CD4-positive, alpha-beta T cell treated with Interleukin-6 for 4 hours (primary cell): Measurements from ENCODE around the gene LPIN1.
"Not testable (repeated sequence)": the region's sequence is repeated elsewhere in the genome, so short reads cannot be mapped to it uniquely, and the experiment has no call there.

Experiments
- DNase-seq: peaks from one replicate; pipeline ENCODE4 v3.0.0-alpha.2; 2020; ENCODE audit warnings: mixed read lengths

Gene LPIN1

GRCh38 chr2:11786592-11786991 is 40.2 kb downstream of the LPIN1 start:
- DNase-seq, result no peak

DNA sequence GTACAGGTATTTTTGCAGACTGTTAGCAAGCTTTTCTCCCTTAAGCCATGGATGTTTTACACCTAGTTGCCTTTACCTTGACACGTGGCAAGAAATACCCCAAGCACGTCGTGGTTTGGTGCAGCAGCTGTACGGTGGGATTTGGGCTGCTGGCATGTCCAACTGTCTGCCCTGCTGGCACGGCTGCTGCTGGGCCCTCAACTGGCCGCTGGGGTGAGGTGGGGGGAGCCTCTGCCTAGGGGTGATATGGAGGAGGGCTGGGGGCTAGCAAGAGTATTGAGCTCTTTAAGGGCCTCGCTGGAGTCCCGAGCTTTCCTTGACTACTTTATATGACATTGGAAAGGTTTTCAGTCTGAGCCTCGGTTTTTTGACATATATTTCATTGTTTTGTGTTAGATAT is 41.6 kb downstream of the LPIN1 start:
- no peak for DNase-seq

GRCh38 chr2:11788461-11789124 is 42.2 kb downstream of the LPIN1 start:
- DNase-seq, result no peak

- no peak for DNase-seq
Observed at GRCh38 chr2:11789243-11789642, 42.8 kb downstream of the LPIN1 start.

- DNase-seq, result no peak
Observed at GRCh38 chr2:11790228-11790627, 43.8 kb downstream of the LPIN1 start.

DNA sequence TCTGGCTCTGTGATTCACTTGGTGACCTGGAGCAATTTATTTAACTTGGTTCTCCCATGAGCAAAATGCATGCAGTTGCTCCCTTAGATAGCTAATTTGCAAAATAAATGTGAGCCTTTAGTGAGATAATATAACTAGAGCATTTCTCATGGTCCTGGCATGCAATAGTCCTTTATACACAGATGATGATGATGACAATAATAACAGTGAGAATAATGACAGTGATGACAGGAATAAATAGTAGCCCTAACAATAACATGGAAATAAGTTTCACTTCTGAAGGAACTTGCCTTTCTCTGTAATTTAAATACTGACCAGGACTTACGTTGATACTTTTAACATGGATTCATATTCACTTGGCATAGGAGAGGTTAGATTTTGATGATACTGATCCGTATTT is 49.2 kb downstream of the LPIN1 start:
- DNase-seq, result no peak

DNA sequence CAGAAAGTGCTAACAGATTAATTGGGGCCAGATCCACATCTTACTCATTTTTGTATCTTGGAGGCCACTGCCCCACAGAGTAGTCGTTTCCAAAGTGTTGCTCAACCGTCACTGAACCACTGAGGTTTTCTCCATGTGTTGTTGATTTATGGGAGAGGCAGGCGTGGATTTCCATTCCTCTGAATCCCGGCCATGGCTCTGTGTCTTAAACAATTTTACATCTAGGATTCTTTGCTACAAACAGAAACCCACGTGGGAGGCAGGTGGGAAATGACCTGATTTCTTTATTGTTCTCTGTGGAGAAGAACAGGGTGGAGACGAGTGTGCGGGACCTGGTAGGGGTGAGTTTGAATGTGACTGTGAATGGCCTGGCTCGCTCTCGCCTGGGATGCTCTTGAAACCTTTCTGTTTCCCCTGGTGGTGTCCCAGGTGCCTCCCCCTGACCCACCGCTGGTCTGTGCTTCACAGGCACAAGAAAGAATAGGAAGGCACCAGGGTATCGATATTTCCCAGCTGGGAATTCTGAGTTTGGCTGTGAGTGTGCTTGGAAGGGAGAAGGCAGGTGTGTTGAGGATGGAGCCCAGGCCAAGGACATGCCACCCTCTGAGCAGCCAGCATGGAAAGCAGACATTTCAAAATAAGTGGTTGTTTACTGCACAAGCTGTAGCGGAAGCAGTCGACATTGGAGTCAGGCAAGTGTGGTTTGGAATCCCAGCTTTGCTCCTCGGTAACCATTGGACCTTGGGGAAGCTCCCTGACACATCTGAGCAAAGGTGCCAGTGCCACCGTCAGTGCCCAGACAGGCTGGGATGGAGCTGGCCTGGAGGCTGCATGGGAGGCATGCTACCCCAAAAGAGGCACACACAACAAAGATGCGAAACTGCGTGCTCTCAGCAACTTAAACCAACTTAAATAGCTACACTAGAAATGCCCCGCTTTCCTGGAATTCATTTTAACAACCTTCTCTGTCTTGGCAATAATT is 50.0 kb downstream of the LPIN1 start:
- DNase-seq, result no peak

- DNase-seq, result no peak
Observed at GRCh38 chr2:11797846-11798245, 51.4 kb downstream of the LPIN1 start.

GRCh38 chr2:11798701-11799435 is 52.4 kb downstream of the LPIN1 start:
- no peak for DNase-seq

DNA sequence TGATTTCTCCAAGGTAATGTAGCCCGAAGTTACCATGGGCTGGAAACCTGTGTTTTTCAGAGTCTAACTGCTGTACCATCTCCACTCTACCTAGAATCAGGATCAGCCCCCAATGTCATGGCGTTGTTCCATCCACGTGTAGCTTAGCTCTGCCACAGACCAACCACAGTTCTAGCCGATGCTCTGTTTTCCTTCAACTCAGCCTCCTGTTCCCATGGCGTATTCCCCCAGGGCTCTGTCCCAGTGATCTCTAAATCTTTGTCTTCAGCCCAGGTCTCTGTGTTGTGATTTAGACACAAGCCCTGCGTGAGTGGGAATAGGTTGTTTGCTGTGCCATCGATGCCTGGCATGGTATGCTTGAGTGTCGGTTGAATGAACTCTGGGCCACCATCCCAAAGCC is 53.4 kb downstream of the LPIN1 start:
- no peak for DNase-seq

- no peak for DNase-seq
Observed at GRCh38 chr2:11802782-11803191, 56.4 kb downstream of the LPIN1 start.

DNA sequence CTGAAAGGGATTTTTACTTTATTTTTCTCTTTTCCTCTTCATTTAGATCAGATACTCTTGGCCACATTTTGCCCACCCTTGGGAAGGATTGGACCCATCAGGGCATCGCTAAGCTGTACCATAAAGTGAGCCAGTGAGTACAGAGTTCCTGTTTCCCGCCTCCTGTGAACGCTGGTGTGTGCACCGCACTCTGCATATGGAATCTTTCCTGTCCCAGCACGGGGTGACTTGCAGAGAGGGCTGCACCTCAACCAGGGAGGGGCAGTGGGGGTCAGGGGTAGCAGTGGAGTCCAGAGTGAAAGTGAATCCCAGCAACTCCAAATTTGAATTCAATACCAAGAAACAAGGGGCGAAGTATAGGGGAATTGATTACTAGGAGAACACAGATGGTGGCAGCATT is 58.6 kb downstream of the LPIN1 start:
- no peak for DNase-seq

GRCh38 chr2:11805920-11806319 is 59.5 kb downstream of the LPIN1 start:
- no peak for DNase-seq

GRCh38 chr2:11807156-11808015 is 61.0 kb downstream of the LPIN1 start:
- DNase-seq, result no peak

- DNase-seq, result no peak
Observed at GRCh38 chr2:11808016-11808400, 61.6 kb downstream of the LPIN1 start.

GRCh38 chr2:11809586-11810236 is 63.3 kb downstream of the LPIN1 start:
- no peak for DNase-seq

DNA sequence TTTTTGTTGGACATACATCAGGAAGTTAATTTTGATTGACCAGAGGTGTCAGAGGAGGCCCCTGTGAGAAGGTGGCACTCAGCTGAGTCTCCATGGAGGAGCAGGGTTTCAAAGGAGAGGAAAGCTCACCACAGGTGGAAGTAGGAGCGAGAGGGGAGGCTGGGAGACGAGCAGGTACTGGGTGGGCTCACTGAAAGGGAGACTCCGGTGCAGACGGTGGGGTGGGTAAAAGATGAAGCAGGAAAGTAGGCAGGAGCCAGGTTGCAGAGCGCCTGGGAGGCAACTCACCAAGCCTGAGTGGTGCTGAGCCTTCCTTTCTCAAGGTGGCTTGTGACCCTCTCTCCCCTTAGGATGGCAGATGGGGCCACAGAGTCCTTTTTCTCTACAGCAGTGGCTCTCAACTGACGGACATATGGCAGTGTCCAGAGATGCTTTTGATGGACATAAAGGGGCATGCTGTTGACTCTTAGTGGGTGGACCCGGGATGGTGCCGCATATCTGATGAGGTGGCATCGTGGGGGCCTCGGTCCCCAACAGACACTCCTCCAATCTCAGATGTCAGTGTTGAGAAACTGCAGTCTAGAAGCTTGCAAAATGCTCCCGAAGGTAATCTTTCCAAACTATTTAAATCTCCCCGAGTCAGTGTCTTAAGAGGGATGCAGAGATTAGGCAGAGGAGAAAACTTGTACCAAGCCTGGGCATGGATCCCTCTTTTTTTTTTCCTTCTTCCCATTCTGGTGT is 64.0 kb downstream of the LPIN1 start:
- no peak for DNase-seq

DNA sequence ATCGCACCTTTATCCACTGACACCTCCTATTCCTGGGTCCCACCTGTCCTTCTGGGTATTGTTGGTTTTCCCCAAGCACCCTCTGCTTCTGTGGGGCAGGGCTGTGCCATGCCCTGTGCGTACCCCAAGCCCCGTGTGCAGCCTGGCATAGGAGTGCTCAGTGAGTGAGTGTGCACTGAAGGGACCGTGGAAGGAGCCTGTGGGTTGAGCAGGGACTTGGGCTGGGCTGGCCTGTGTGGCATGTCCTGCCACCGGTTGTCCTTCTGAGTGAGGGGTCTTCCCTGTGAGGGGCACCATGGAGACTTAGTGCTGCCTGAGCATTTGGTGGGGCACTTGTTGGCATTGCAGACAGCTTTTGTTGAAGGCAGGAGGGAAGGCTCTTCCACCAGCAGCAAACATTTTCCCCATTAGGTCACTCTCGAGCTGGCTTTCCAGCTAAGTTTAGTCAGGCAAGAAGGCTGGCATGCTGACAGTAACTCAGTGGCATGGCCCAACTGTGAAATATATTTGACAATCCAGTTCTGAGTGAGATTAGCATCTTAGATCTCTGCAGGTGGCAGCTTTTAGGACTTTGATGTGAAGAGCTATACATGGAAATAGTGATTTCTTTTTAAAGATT is 64.7 kb downstream of the LPIN1 start:
- DNase-seq, result no peak

- DNase-seq, result no peak
Observed at GRCh38 chr2:11812466-11813248, 66.2 kb downstream of the LPIN1 start.

GRCh38 chr2:11813345-11813744 is 66.9 kb downstream of the LPIN1 start:
- DNase-seq, result not testable (repeated sequence)
